ENCODE measurements around the gene PLCH2.

DNA sequence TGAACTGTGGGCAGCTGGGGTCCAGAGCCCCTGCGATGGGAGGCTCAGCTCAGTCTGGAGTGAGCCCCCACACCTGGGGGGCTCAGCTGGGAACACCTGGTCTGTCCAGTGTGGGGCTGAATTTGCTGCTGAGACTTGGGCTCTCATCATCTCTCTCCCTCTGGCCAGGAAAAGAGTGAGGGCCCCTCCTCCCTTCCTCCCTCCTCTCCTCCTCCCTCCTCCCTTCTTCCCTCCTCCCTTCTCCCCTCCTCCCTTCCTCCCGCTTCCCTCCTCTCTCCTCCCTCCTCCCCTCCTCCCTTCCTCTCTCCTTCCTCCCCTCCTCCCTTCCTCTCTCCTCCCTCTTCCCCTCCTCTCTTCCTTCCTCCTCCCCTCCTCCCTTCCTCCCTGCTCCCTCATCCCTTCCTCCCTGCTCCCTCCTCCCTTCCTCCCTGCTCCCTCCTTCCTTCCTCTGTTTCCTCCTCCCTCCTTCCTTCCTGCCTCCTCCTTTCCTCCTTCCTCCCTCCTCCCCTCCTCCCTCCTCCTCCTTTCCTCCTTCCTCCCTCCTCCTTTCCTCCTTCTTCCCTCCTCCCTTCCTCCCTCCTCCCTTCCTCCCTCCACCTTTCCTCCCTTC is 40.2 kb upstream of the PLCH2 start:
- no peak for TF ChIP-seq POLR2AphosphoS5 (IDR thresholded peaks at IDR 0.05; ENCODE audit: borderline replicate concordance, low read depth, low read length)
- no peak for TF ChIP-seq EZH2 (IDR thresholded peaks at IDR 0.05)
- TF ChIP-seq FOXP2 (optimal IDR thresholded peaks at IDR 0.05; ENCODE audit: control extremely low read depth, extremely low read length, insufficient read depth) = no peak
